Endothelial cell of umbilical vein (primary cell): ENCODE measurements around the gene GPRIN1. TPM values are rescaled to one million over a fixed set of nuclear protein-coding genes. Genes with fewer than 3 reads are reported as not detected.

Experiments
- BruUV-seq: library from RNA; stranded (reverse); fragments of 400-500 nt; replicated peaks from 2 replicates; lab custom pipeline; 2021; lab: Mats Ljungman, UMichigan
- CTCF ChIA-PET: fragments of 300-600, 350-600 bp; sonication (Branson Sonifier 250); formaldehyde crosslinking; loops from one replicate; lab custom pipeline; 2021; ENCODE audit warnings: antibody characterized with exemption, inconsistent platforms; lab: Charles Lee
- POLR2A ChIA-PET: fragments of 300-600, 350-600 bp; sonication (Branson Sonifier 250); formaldehyde crosslinking; loops from one replicate; lab custom pipeline; 2021; ENCODE audit warnings: antibody characterized with exemption, inconsistent platforms; lab: Charles Lee
- DNase-seq: peaks from one replicate; pipeline ENCODE4 v3.0.0-alpha.2; 2011; ENCODE audit warnings: low read depth, low spot score
- FAIRE-seq: peaks from 2 replicates; lab custom pipeline; 2011; peaks lifted over from hg19 to GRCh38; lab: Jason Lieb, UNC
- H2AFZ ChIP-seq: 2 replicates; pipeline ENCODE4 v1.6.0; 2012; ENCODE audit warnings: low read depth, low read length, control low read depth, inconsistent platforms
- H3K27ac ChIP-seq: 2 replicates; pipeline ENCODE4 v1.5.1; 2011; ENCODE audit warnings: low read depth, mild to moderate bottlenecking, control low read depth, low read length, moderate library complexity; ENCODE audit not compliant: insufficient read depth
- H3K27me3 ChIP-seq, 2 experiments: 2 replicates each; pipeline versions ENCODE4 v1.6.0 to v1.6.1; 2011; ENCODE audit warnings: low read length in 2 of 2, mixed read lengths in 1 of 2; ENCODE audit not compliant: control insufficient read depth in 2 of 2, insufficient read depth in 2 of 2
- H3K36me3 ChIP-seq, 2 experiments: 2 replicates in 1 of 2; 3 replicates in 1 of 2; pipeline ENCODE4 v1.5.1; 2011; ENCODE audit warnings: low read length in 2 of 2, mild to moderate bottlenecking in 1 of 2, moderate library complexity in 1 of 2; ENCODE audit not compliant: control insufficient read depth in 2 of 2, insufficient read depth in 2 of 2; ENCODE audit errors: extremely low read depth in 1 of 2
- H3K4me1 ChIP-seq: 3 replicates; pipeline ENCODE4 v1.5.1; 2011; ENCODE audit warnings: mild to moderate bottlenecking, low read length; ENCODE audit not compliant: control insufficient read depth, insufficient read depth; ENCODE audit errors: extremely low read depth
- H3K4me2 ChIP-seq: 2 replicates; pipeline ENCODE4 v1.6.1; 2011; ENCODE audit warnings: low read length, control low read depth, mixed read lengths; ENCODE audit not compliant: insufficient read depth
- H3K4me3 ChIP-seq, 3 experiments: fragments of 200-600 bp in 1 of 3; sonication (generic), shearing (Covaris generic) in 1 of 3; replicated peaks in 1 of 3; 2 replicates each; pipeline ENCODE4 v1.5.1; 2011 to 2016; ENCODE audit warnings: control low read depth in 3 of 3, low read length in 3 of 3, mild to moderate bottlenecking in 2 of 3, inconsistent platforms in 1 of 3, low read depth in 1 of 3, moderate library complexity in 1 of 3; ENCODE audit not compliant: insufficient read depth in 1 of 3
- H3K79me2 ChIP-seq: 2 replicates; pipeline ENCODE4 v1.6.0; 2012; ENCODE audit warnings: low read length, inconsistent platforms; ENCODE audit not compliant: control insufficient read depth, insufficient read depth
- H3K9ac ChIP-seq: replicated peaks from 2 replicates; pipeline ENCODE3; 2011; ENCODE audit warnings: low read length, control low read depth; ENCODE audit not compliant: insufficient read depth; ENCODE audit errors: extremely low read depth
- H3K9me1 ChIP-seq: replicated peaks from 3 replicates; pipeline ENCODE4 v1.6.0; 2011; ENCODE audit warnings: mild to moderate bottlenecking, low read length; ENCODE audit not compliant: control insufficient read depth, insufficient read depth; ENCODE audit errors: extremely low read depth
- H3K9me3 ChIP-seq: replicated peaks from 2 replicates; pipeline ENCODE4 v1.5.1; 2012; ENCODE audit warnings: low read length, inconsistent platforms; ENCODE audit not compliant: control insufficient read depth, insufficient read depth
- H4K20me1 ChIP-seq: replicated peaks from 2 replicates; pipeline ENCODE3; 2011; ENCODE audit warnings: mild to moderate bottlenecking, low read length; ENCODE audit not compliant: control insufficient read depth, insufficient read depth; ENCODE audit errors: extremely low read depth
- EZH2 ChIP-seq: IDR thresholded peaks from 2 replicates; pipeline ENCODE4 v1.6.1; 2012; ENCODE audit warnings: borderline replicate concordance, low read depth, mild to moderate bottlenecking, moderate library complexity, low read length, inconsistent platforms; ENCODE audit not compliant: severe bottlenecking
- GATA2 ChIP-seq: IDR thresholded peaks from 2 replicates; pipeline ENCODE4 v1.7.0; 2011; ENCODE audit warnings: low read depth, mild to moderate bottlenecking, moderate library complexity, mixed read lengths, low read length; ENCODE audit not compliant: insufficient read length, insufficient read depth
- JUN ChIP-seq: IDR thresholded peaks from 2 replicates; pipeline ENCODE4 v1.6.1; 2011; ENCODE audit warnings: borderline replicate concordance, low read depth; ENCODE audit not compliant: insufficient read length, insufficient read depth
- MYC ChIP-seq: IDR thresholded peaks from one replicate; pipeline ENCODE4 v1.6.1; 2011; ENCODE audit warnings: mild to moderate bottlenecking, low read depth, low read length
- POLR2A ChIP-seq: IDR thresholded peaks from 2 replicates; pipeline ENCODE4 v1.6.1; 2012; ENCODE audit warnings: low read depth, mild to moderate bottlenecking, control low read depth, low read length
- POLR2AphosphoS5 ChIP-seq: IDR thresholded peaks from 2 replicates; pipeline ENCODE4 v1.6.1; 2012; ENCODE audit warnings: low read depth, mild to moderate bottlenecking, control low read depth, low read length, moderate library complexity; ENCODE audit not compliant: insufficient read depth
- dilution Hi-C: fragments of 300-500 bp; cut with MboI; formaldehyde crosslinking; loops from one replicate; pipeline ENCODE4 v1.15.0; 2019; ENCODE audit warnings: low sequenced_read_pairs; ENCODE audit not compliant: extremely low pct_ligation_motif_present
- intact Hi-C: fragments of 100-400 bp; cut with micrococcal nuclease; formaldehyde crosslinking; loops from one replicate; pipeline ENCODE4 v1.10.0; 2022
- polyA plus RNA-seq, 4 experiments: library from polyadenylated mRNA; depleted of rRNA in 3 of 4; stranded (reverse) in 3 of 4; unstranded in 1 of 4; fragments of >200 nt; gene quantifications; 2 replicates each; pipeline versions ENCODE4 v1.2.1 to v1.2.3, GENCODE V29; 2011 to 2012; ENCODE audit warnings: missing spikeins in 1 of 4
- total RNA-seq: library from RNA; stranded (reverse); gene quantifications from 2 replicates; pipeline ENCODE4 v1.2.3, GENCODE V29; 2021
- TF ChIP-seq, protein P1 (sequence below): IDR thresholded peaks from 2 replicates; pipeline ENCODE4 v1.6.1; 2011; ENCODE audit not compliant: insufficient read depth, insufficient read length

The GPRIN1 gene
- total and polyA plus RNA-seq, 2 donors (not counting 3 experiments of a cell fraction or from before 2014, with no cell fraction given): 2.4 to 10.4 TPM

- intact Hi-C loops: loop anchor here (5.0 kb wide), 1 partner anchor 657 kb away; the partner anchor contains the start of gene MXD3
- ChIA-PET POLR2A (no interaction called here), CTCF (no interaction called here)
- no TSS peak for BruUV-seq
- Histone ChIP-seq H3K9ac (no peak overlapping the region), H2AFZ (no peak overlapping the region), H3K27ac (no peak overlapping the region), H3K9me3 (no peaks in the 10 kb centered on the region), H3K4me2 (no peak overlapping the region), H3K79me2 (no peaks in the 10 kb centered on the region), H3K36me3 (peaks cover 5 to 19% of the 10 kb centered on the region in 2 experiments), H3K4me1 (no peaks in the 10 kb centered on the region), H3K9me1 (no peaks in the 10 kb centered on the region), H4K20me1 (no peaks in the 10 kb centered on the region), H3K4me3 (no peak overlapping the region), H3K27me3 (no peaks in the 10 kb centered on the region)
- FAIRE-seq (no peak), DNase-seq (no peak)
- dilution Hi-C loops: no loop called here
- no peak for TF ChIP-seq POLR2AphosphoS5
- no peak for TF ChIP-seq GATA2
- TF ChIP-seq JUN: no peak
- TF ChIP-seq POLR2A: no peak
- TF ChIP-seq, protein P1, sequence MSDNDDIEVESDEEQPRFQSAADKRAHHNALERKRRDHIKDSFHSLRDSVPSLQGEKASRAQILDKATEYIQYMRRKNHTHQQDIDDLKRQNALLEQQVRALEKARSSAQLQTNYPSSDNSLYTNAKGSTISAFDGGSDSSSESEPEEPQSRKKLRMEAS: no peak
- TF ChIP-seq MYC: no peak
- no peak for TF ChIP-seq EZH2
Measured at GRCh38 chr5:176654856-176655255, 44.9 kb upstream of the GPRIN1 start.
